ENCODE results near the gene TMED1. TPM values are rescaled to one million over a fixed set of nuclear protein-coding genes. Genes with fewer than 3 reads are reported as not detected.

The TMED1 gene
- polyA plus RNA-seq, 1 donor, result 42.4 TPM

- no peak for DNase-seq (ENCODE audit: low read depth)
Measured at GRCh38 chr19:10811391-10812111, 24.5 kb downstream of the TMED1 start.

DNA sequence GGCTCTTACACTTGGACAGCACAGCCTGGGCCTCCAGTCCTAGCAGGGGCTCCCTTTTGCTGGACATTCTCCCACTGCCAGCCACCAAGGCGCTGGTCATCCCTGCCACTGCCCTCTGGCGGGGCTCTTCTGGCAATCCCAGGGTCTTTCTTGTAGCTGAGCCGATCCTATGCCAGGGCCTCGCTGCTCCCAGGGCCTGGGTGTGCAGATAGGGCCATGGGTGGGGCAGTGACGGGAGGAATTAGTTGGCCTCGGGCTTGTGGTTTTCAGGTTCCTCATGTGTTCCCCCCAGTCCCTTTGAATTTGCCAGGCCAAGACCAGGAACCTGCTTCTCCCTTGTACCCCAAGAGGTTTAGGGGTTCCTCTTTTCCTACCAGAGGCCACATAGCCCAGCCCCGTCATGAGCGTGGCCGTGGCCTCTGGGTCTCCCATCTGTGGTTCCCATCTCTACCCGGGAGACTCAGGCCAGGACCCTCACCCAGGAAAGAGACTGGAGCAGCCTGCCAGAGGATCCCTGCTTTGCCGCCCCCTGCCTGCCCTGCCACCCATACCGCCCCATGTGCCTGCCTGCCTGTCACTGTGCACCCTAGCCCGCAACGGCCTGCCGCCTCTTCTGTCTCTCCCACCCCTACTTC is 26.2 kb downstream of the TMED1 start:
- DNase-seq (ENCODE audit: low read depth), result no peak

DNA sequence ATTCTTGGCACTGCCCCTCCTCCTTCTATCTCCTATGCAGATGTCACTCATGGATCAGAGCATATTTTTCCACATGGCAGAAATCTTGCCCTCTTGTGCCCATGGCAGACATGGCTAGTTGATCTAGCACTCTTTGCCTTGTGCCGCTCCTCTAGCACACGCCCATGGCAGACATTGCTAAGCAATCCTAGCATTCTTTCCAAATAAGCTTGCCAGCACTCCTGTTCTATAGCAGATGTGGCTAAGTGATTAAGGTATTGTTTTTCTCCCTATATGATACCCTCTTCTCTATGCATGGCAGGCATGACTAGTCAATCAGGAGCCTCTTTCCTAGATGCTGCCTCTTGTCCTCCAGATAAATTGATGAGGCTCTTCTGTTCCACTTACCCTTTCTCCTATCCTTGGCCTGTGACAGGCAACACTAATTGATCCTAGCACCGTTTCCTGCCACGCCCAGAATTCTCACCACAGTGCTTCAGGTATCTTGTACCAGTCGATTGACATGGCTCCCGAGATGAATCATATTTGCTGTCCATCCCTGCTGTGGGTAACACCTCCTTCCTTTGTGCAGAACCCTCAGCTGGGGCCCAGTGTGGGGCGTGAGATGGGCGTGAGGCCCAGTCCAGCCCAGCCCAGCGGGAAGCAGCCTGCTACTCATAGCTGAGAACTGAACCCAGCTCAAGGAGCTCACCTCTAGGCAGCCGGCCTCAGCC is 26.9 kb downstream of the TMED1 start:
- DNase-seq (ENCODE audit: low read depth), result no peak

GRCh38 chr19:10805758-10806247 is 30.2 kb downstream of the TMED1 start:
- no peak for DNase-seq (ENCODE audit: low read depth)

DNA sequence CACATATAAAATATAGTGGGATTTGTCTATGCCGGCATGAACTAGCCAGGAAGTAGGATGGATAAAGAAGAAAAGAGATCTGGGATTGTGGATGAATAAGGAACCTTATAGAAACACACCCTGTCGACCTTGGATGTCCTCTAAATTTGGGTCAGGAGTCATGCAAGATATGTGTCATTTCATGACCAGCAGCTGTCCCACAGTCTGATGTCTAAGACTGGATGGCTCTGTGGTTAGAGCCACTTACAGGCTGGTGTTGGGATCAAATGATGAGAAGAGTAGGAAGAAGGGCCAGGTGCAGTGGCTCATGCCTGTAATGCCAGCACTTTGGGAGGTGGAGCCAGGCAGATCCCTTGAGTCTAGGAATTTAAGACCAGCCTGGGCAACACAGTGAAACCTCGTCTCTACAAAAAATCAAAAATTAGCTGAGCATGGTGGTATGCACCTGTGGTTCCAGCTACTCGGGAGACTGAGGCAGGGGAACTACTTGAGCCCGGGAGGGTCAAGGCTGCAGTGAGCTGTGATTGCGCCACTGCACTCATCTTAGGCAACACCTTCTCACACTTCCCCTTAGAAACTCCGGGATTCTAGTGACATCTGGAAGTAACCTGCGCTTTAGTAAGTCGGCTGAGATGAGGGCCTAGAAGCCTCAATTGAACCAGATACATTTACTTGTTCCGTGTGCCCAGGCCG is 30.8 kb downstream of the TMED1 start:
- no peak for DNase-seq (ENCODE audit: low read depth)

DNA sequence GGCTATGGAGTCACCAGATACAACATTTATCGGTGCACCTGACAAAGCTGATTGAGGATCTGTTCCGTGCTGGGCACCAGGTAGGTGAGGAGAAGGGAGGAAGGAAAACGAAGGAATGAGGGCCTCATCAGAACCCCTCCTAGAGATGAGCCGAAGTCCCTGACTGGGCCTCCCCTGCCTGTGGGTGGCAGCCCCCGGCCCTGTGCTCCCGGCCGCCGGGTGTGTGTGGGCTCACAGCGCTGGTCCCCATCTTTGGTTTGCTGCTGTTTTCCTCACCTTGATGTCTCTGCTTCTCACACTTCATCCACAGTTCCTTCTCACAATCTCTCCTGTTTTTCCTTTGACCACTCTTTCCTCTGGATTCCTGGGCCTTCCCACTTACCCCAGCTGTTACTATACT is 32.8 kb downstream of the TMED1 start:
- no peak for DNase-seq (ENCODE audit: low read depth)

GRCh38 chr19:10802479-10802878 is 33.5 kb downstream of the TMED1 start:
- no peak for DNase-seq (ENCODE audit: low read depth)

DNA sequence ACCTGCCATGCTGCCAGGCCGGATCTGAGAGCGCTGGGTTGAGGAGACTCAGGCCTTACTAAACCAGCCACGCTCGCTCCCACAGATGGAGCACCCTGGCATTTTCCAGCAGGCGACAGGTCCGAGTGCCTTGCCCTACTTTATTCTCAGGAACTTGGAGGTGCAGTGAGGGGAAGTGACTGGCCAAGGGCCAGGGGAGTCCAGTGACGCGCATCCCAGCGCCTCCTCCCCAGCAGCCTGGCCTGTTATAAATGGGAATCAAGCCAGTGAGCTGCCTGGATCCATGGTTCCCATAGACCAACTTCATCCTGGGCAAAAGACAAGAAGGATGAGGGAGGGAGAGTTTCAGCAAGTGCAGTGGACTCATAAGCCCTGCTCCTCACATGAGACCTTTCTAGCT is 35.5 kb downstream of the TMED1 start:
- no peak for DNase-seq (ENCODE audit: low read depth)

- DNase-seq (ENCODE audit: low read depth), result no peak
Measured at GRCh38 chr19:10797541-10798256, 38.3 kb downstream of the TMED1 start.

DNA sequence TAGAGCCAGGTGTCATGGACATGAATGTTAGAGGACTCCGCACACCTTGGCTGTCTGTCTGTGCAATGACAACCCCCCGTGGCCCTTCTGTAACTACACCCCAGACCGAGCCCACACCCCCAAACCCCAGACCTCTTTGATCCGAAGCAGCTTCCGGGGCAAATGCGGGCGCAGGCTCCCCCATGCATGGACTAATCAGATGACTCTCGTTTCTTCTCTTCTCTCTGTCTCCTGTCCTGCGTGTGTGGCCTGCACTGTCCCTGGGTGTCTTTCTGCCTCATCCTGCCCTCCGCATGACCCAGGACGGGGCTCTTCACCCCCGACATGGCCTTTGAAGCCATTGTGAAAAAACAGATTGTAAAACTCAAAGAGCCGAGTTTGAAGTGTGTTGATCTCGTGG is 38.9 kb downstream of the TMED1 start:
- no peak for DNase-seq (ENCODE audit: low read depth)

DNA sequence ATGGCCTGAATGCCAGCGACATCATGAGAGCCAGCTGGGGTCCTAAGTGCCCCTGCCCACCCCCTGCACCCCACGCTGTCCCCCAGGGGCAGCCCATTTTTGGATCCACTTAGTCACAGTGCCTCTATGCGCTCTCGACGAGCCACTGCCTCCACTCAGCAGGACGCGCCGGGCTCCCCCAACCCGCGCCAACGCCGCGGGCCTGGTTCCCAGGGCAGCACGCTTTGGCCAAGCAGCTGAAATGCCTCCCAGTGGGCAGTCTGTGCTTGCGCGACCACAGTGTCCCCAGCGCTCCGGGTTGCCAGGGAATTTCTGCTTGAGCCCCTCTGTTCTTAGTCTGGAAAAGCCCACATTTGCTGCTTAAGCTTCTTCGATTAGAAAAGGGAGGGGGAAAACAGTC is 39.4 kb downstream of the TMED1 start:
- DNase-seq (ENCODE audit: low read depth), result no peak

- no peak for DNase-seq (ENCODE audit: low read depth)
Measured at GRCh38 chr19:10789866-10790265, 46.1 kb downstream of the TMED1 start.

GRCh38 chr19:10788146-10788545 is 47.9 kb downstream of the TMED1 start:
- no peak for DNase-seq (ENCODE audit: low read depth)

- DNase-seq (ENCODE audit: low read depth), result no peak
Measured at GRCh38 chr19:10784257-10784656, 51.8 kb downstream of the TMED1 start.

- DNase-seq (ENCODE audit: low read depth), result no peak
Measured at GRCh38 chr19:10782795-10783194, 53.2 kb downstream of the TMED1 start.

Other genes starting within 250 kb of the TMED1 start
- gene AP1M2, start 248.9 kb downstream of the TMED1 start, polyA plus RNA-seq (ENCODE audit: insufficient read length), result not detected
- gene SLC44A2, start 210.7 kb downstream of the TMED1 start, polyA plus RNA-seq (ENCODE audit: insufficient read length), result 132 TPM
- gene ILF3, start 181.9 kb downstream of the TMED1 start, polyA plus RNA-seq (ENCODE audit: insufficient read length), result 147 TPM
- 31.7 TPM for gene QTRT1, start 134.8 kb downstream of the TMED1 start, polyA plus RNA-seq (ENCODE audit: insufficient read length)
- gene DNM2, start 118.1 kb downstream of the TMED1 start, polyA plus RNA-seq (ENCODE audit: insufficient read length), result 75.8 TPM
- 3.0 TPM for gene C19orf38, start 12.2 kb upstream of the TMED1 start, polyA plus RNA-seq (ENCODE audit: insufficient read length)
- 65.0 TPM for gene CARM1, start 35.3 kb upstream of the TMED1 start, polyA plus RNA-seq (ENCODE audit: insufficient read length)
- gene YIPF2, start 92.4 kb upstream of the TMED1 start, polyA plus RNA-seq (ENCODE audit: insufficient read length), result 25.4 TPM
- 18.1 TPM for gene TIMM29, start 92.6 kb upstream of the TMED1 start, polyA plus RNA-seq (ENCODE audit: insufficient read length)
- gene SMARCA4, start 124.8 kb upstream of the TMED1 start, polyA plus RNA-seq (ENCODE audit: insufficient read length), result 91.4 TPM